Subcutaneous adipose tissue (tissue), 4 donors: ENCODE data around the gene FOLR2. TPM values are rescaled to one million over a fixed set of nuclear protein-coding genes. Genes with fewer than 3 reads are reported as not detected.

Source experiments
- total RNA-seq, 4 donors: library from RNA; depleted of rRNA; stranded (reverse); fragments of >200 nt; gene quantifications; one replicate each; pipeline ENCODE4 v1.1.0, GENCODE V29; 2016
- TF ChIP-seq, protein P1 (sequence below): fragments of 450-650 bp; IDR thresholded peaks from one replicate; pipeline ENCODE4 v1.5.1; 2016; ENCODE audit warnings: low read depth, mild to moderate bottlenecking, control low read depth, antibody characterized with exemption, moderate library complexity

The FOLR2 gene
- total RNA-seq, 4 donors from 2014 or later = 75.9 to 140 (median 136) TPM

DNA sequence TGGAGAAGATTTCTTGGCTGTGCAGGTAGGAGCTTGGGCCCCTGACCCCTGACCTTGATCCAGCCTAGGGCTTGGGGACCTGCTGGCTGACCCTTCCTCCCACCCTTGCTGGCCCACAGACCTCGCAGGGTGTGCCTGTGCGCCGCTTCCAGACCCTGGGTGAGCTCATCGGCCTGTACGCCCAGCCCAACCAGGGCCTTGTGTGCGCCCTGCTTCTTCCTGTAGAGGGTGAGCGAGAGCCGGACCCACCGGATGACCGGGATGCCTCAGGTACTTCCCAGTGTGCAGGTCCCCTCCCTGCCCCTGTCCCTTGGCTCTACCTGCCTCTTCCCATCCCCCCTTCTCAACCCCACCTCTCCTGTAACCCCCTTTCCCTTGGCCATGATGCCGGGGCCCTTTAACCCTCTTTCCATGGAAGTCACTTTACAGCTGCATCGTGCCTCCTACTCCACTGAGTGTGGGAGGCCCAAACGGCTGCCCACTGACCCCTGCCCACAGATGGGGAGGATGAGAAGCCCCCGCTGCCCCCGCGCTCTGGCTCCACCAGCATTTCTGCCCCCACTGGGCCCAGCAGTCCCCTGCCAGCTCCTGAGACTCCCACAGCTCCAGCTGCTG is 11.7 kb downstream of the FOLR2 start:
- TF ChIP-seq, protein P1, sequence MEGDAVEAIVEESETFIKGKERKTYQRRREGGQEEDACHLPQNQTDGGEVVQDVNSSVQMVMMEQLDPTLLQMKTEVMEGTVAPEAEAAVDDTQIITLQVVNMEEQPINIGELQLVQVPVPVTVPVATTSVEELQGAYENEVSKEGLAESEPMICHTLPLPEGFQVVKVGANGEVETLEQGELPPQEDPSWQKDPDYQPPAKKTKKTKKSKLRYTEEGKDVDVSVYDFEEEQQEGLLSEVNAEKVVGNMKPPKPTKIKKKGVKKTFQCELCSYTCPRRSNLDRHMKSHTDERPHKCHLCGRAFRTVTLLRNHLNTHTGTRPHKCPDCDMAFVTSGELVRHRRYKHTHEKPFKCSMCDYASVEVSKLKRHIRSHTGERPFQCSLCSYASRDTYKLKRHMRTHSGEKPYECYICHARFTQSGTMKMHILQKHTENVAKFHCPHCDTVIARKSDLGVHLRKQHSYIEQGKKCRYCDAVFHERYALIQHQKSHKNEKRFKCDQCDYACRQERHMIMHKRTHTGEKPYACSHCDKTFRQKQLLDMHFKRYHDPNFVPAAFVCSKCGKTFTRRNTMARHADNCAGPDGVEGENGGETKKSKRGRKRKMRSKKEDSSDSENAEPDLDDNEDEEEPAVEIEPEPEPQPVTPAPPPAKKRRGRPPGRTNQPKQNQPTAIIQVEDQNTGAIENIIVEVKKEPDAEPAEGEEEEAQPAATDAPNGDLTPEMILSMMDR = no peak

DNA sequence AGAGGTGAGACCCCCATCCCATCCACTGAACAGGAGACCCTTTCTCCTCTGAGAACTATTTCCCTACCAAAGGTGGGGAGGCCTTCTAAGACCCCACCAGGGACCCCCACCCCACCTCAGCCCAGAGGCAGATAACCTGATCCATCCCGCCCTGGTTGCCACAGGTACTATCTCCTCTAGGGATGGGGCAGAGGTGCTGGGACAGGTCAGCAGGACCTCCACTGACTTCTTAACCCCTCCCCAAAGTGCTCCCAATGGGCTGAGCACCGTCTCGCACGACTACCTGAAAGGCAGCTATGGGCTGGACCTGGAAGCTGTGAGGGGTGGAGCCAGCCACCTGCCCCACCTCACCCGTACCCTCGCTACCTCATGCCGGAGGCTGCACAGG is 12.2 kb downstream of the FOLR2 start:
- TF ChIP-seq, protein P1 = no peak

DNA sequence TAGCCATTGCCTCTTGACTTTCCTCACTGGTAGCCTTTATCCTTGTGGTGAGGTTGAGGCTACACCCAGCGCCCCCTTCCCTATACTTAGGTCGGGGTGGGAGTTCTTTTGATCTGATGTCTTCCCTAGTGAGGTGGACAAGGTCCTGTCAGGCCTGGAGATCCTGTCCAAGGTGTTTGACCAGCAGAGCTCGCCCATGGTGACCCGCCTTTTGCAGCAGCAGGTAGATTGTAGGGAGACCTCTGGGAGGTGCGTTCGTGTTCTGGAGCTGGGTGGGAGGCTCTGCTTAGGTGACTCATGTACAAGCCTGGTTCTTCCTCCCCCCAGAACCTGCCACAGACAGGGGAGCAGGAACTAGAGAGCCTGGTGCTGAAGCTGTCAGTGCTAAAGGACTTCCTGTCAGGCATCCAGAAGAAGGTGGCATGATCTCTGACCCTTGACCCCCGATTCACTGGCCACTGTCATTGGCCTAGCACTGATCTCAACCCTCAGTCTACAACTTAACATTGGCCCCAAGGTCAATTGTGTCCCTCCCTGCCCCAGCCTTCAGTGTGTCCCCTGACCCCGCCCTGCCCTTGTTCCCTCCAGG is 12.8 kb downstream of the FOLR2 start:
- TF ChIP-seq, protein P1 = no peak

DNA sequence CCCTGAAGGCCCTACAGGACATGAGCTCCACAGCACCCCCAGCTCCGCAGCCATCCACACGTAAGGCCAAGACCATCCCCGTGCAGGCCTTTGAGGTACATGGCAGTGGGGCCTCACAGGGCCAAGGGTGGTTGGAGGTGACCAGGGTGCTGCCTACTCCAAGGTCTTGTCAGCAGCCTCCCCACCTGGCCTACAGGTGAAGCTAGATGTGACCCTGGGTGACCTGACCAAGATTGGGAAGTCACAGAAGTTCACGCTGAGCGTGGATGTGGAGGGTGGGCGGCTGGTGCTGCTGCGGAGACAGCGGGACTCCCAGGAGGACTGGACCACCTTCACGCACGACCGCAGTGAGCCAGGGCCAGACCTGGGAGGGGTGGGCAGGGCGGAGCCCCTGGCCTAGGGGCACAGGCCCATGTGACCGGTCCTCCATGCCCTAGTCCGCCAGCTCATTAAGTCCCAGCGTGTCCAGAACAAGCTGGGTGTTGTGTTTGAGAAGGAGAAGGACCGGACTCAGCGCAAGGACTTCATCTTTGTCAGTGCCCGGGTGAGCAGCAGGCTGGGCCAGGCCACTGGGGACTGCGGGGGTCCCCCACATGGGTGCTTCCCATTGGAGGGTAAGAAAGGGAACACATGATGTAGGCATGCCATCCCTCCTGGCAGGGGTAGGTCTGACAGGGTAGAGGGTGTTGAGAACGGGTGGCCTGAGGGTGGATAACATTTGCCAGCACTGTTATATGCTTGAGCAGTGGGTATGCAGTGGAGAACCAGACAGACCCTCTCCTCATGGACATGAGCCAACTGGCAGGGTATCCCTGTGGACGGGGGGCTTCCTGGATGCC is 13.6 kb downstream of the FOLR2 start:
- TF ChIP-seq, protein P1 = no peak

DNA sequence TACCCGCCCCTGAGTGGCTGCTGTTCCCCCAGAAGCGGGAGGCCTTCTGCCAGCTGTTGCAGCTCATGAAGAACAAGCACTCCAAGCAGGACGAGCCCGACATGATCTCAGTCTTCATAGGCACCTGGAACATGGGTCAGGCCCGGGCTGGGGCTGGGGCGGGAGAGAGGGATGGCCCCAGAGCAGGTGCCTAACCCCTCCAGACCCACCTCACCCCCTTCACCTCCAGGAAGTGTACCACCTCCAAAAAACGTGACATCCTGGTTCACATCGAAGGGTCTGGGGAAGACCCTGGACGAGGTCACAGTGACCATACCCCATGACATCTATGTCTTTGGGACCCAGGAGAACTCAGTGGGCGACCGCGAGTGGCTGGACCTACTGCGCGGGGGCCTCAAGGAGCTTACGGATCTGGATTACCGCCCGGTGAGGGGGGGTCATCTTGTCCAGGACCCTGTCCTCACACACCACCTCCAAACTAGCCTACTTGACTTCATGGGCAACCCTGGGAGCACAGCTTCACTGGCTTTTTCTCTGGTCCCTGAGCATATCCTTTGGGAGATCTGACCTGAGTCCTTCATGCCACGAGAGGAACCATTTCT is 14.3 kb downstream of the FOLR2 start:
- TF ChIP-seq, protein P1 = no peak

DNA sequence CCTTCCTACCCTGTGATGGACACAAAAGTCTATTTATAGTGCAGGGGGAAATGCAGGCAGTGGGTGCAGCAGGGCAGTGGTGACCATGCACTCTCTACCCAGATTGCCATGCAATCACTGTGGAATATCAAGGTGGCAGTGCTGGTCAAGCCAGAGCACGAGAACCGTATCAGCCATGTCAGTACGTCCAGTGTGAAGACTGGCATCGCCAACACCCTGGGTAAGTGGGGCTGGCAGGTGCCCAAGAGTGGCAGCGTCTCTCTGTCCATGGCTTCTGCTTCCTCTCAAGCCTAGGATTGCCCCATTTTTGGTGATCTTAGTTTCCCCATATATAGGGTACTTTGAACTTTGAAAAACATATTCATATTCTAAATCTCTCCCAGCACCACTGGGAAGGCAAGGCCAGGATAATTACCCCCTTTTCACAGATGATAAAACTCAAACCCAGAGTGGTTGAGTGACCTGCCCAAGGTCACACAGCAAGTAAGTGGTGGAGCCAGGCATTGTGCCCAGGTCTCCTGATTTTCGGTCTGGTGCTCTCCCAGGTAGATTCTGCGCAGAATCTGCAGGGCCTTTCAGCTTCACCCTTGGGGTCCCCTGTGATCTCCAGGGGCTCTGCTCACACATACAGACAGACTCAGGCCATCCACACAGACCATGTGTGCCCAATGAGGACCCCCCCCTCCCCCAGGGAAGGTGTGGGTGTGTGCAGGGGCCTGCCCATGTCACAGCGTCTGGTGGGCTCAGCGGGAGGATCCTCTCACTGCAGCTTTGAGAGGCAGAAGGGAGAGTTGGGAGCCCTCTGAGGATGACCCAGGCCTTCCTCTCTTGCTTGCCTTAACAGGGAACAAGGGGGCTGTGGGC is 15.0 kb downstream of the FOLR2 start:
- TF ChIP-seq, protein P1 = no peak
